GM21717 (cell line): Measurements from ENCODE around the gene SULF2.

Experiments used
- ATAC-seq: cut with Tn5 transposase; IDR thresholded peaks from one replicate; pipeline ENCODE4 v1.9.1; 2021; ENCODE audit warnings: mild to moderate bottlenecking, moderate library complexity; ENCODE audit not compliant: unreplicated experiment

Gene SULF2

GRCh38 chr20:47765271-47765670 lies 20.0 kb downstream of the SULF2 start:
- ATAC-seq, result no peak

- ATAC-seq, result no peak
Observed at GRCh38 chr20:47764154-47764733, 21.0 kb downstream of the SULF2 start.

GRCh38 chr20:47762699-47763268 lies 22.5 kb downstream of the SULF2 start:
- no peak for ATAC-seq

- no peak for ATAC-seq
Observed at GRCh38 chr20:47761482-47762047, 23.7 kb downstream of the SULF2 start.

- no peak for ATAC-seq
Observed at GRCh38 chr20:47760686-47761481, 24.4 kb downstream of the SULF2 start.

- no peak for ATAC-seq
Observed at GRCh38 chr20:47758517-47759450, 26.5 kb downstream of the SULF2 start.

- no peak for ATAC-seq
Observed at GRCh38 chr20:47757145-47758035, 27.9 kb downstream of the SULF2 start.

GRCh38 chr20:47754946-47755652 lies 30.2 kb downstream of the SULF2 start:
- no peak for ATAC-seq

GRCh38 chr20:47754388-47754715 lies 30.9 kb downstream of the SULF2 start:
- no peak for ATAC-seq

GRCh38 chr20:47753576-47754387 lies 31.5 kb downstream of the SULF2 start:
- no peak for ATAC-seq

- no peak for ATAC-seq
Observed at GRCh38 chr20:47751449-47751848, 33.8 kb downstream of the SULF2 start.

GRCh38 chr20:47749339-47749738 lies 35.9 kb downstream of the SULF2 start:
- no peak for ATAC-seq

- ATAC-seq, result no peak
Observed at GRCh38 chr20:47748823-47749222, 36.5 kb downstream of the SULF2 start.

GRCh38 chr20:47748069-47748468 lies 37.2 kb downstream of the SULF2 start:
- ATAC-seq, result no peak

GRCh38 chr20:47747669-47748031 lies 37.6 kb downstream of the SULF2 start:
- ATAC-seq, result no peak

GRCh38 chr20:47744803-47745202 lies 40.5 kb downstream of the SULF2 start:
- no peak for ATAC-seq

- ATAC-seq, result no peak
Observed at GRCh38 chr20:47743671-47744070, 41.6 kb downstream of the SULF2 start.
